ENCODE measurements around the gene ALS2CL. TPM values are rescaled to one million over a fixed set of nuclear protein-coding genes. Genes with fewer than 3 reads are reported as not detected.

Gene ALS2CL
- total and polyA plus RNA-seq, 10 of the 15 experiments (the other 5 are each of a cell fraction or from before 2014, with no cell fraction given): 0.01 to 0.05 TPM; not detected in 8

GRCh38 chr3:46673151-46674030 lies 20.1 kb downstream of the ALS2CL start (continued):
- TF ChIP-seq ZBTB11 (CRISPR knock-in tag; IDR thresholded peaks at IDR 0.05) (no peak), ATF3 (IDR thresholded peaks at IDR 0.05; ENCODE audit: borderline replicate concordance, extremely low read depth, low read depth, low read length) (no peak), SIX5 (IDR thresholded peaks at IDR 0.05; ENCODE audit: low read depth, low read length, severe bottlenecking) (no peak), CREB1 (IDR thresholded peaks at IDR 0.05; ENCODE audit: low read depth) (no peak), SIN3A (IDR thresholded peaks at IDR 0.05; ENCODE audit: low read depth, low read length) (no peak)

GRCh38 chr3:46672349-46672695 lies 21.2 kb downstream of the ALS2CL start:
- 13% methylated on average over 6 of the region's 6 CpGs for WGBS (ENCODE audit: insufficient coverage, insufficient replicate concordance, low lambda C conversion rate, missing lambda C conversion rate)
- RAD21 ChIA-PET (ENCODE audit: unreplicated experiment): no interaction called here
- BruUV-seq (replicated peaks): no TSS peak
- TF ChIP-seq EP300 (IDR thresholded peaks at IDR 0.05; ENCODE audit: borderline replicate concordance in 1 of 2, control insufficient read depth in 1 of 2, low read depth in 2 of 2, low read length in 2 of 2) (no peak), MEF2B (IDR thresholded peaks at IDR 0.05; ENCODE audit: partially characterized antibody, poor library complexity, severe bottlenecking) (no peak), ZZZ3 (IDR thresholded peaks at IDR 0.05; ENCODE audit: control insufficient read depth, insufficient read length, low read depth) (no peak), YBX1 (IDR thresholded peaks at IDR 0.05) (no peak), GATAD2B (conservative IDR thresholded peaks at IDR 0.05; ENCODE audit: low read depth) (no peak), BCL3 (IDR thresholded peaks at IDR 0.05; ENCODE audit: borderline replicate concordance, insufficient read depth, low read depth, low read length, poor library complexity, severe bottlenecking) (no peak), NFIC (IDR thresholded peaks at IDR 0.05; ENCODE audit: low read depth, low read length) (no peak), ZSCAN29 (IDR thresholded peaks at IDR 0.05) (no peak), CBX3 (IDR thresholded peaks at IDR 0.05; ENCODE audit: borderline replicate concordance, low read depth) (no peak), DPF2 (IDR thresholded peaks at IDR 0.05) (no peak), NFYB (IDR thresholded peaks at IDR 0.05; ENCODE audit: insufficient read depth, low read depth, low read length) (no peak), RFX5 (IDR thresholded peaks at IDR 0.05; ENCODE audit: low read depth, low read length) (no peak), MEF2A (IDR thresholded peaks at IDR 0.05; ENCODE audit: insufficient read depth, low read depth, low read length) (no peak)

More at GRCh38 chr3:46672349-46672695, 21.2 kb downstream of the ALS2CL start:
- Histone ChIP-seq H3K27ac (ENCODE audit: control insufficient read depth, insufficient read depth) (no peak overlapping the region), H3K79me2 (ENCODE audit: control insufficient read depth, insufficient read depth, low read length) (no peaks in the 10 kb centered on the region), H3K4me3 (no peak overlapping the region), H3K9ac (ENCODE audit: control insufficient read depth, insufficient read depth, low read length) (no peak overlapping the region), H3K4me1 (ENCODE audit: control insufficient read depth, insufficient read depth, low read length) (no peaks in the 10 kb centered on the region), H2AFZ (ENCODE audit: control insufficient read depth, low read depth, low read length) (no peak overlapping the region), H3K27me3 (replicated peaks in 1 of 2; ENCODE audit: control insufficient read depth in 2 of 2, insufficient read depth in 2 of 2, low read length in 1 of 2) (no peaks in the 10 kb centered on the region), H3K9me3 (replicated peaks; ENCODE audit: control insufficient read depth, insufficient read depth, low read length) (no peaks in the 10 kb centered on the region), H4K20me1 (ENCODE audit: control insufficient read depth, insufficient read depth) (no peaks in the 10 kb centered on the region), H3K36me3 (ENCODE audit: control insufficient read depth in 2 of 2, insufficient read depth in 2 of 2, low read length in 1 of 2) (no peaks in the 10 kb centered on the region), H3K4me2 (ENCODE audit: control insufficient read depth, insufficient read depth) (no peak overlapping the region)
- no peak for ATAC-seq
- SMC1A ChIA-PET (ENCODE audit: uncharacterized antibody, unreplicated experiment): no interaction called here
- in situ Hi-C loops (cut with MboI): no loop called here
- DNase-seq (ENCODE audit: low read depth, low spot score): no peak
- CTCF ChIA-PET: no interaction called here
- POLR2A ChIA-PET: no interaction called here
- no peak for FAIRE-seq
- intact Hi-C loops (cut with micrococcal nuclease; ENCODE audit: unreplicated experiment): no loop called here
